GM23338 (cell line): ENCODE results near the gene PERP. TPM values are rescaled to one million over a fixed set of nuclear protein-coding genes. Genes with fewer than 3 reads are reported as not detected.

Source experiments
- ATAC-seq: fragments of 200-7000 bp; cut with Tn5 transposase; 3 replicates; pipeline ENCODE4 v1.9.1; 2020
- DNase-seq: peaks from one replicate; pipeline ENCODE4 v3.0.0-alpha.2; 2015; ENCODE audit warnings: low spot score
- H2AFZ ChIP-seq: fragments of 200-600 bp; sonication (generic); 2 replicates; pipeline ENCODE4 v1.8.0; 2016; ENCODE audit warnings: antibody characterized with exemption, mild to moderate bottlenecking, moderate library complexity
- H3F3A ChIP-seq: fragments of 200-600 bp; sonication (generic); replicated peaks from 2 replicates; pipeline ENCODE4 v1.8.0; 2017; ENCODE audit warnings: antibody characterized with exemption, mixed run types, low read depth
- H3K27ac ChIP-seq: fragments of 200-600 bp; sonication (generic); 2 replicates; pipeline ENCODE4 v1.6.1; 2016; ENCODE audit warnings: low read depth
- H3K27me3 ChIP-seq: fragments of 200-600 bp; sonication (generic); 2 replicates; pipeline ENCODE4 v1.8.0; 2016; ENCODE audit warnings: mild to moderate bottlenecking, mixed run types, moderate library complexity; ENCODE audit not compliant: insufficient read depth
- H3K36me3 ChIP-seq: fragments of 200-600 bp; sonication (generic); 2 replicates; pipeline ENCODE4 v1.8.0; 2016; ENCODE audit warnings: mild to moderate bottlenecking; ENCODE audit not compliant: insufficient read depth
- H3K4me1 ChIP-seq: fragments of 200-600 bp; sonication (generic); 2 replicates; pipeline ENCODE4 v1.8.0; 2016; ENCODE audit warnings: mild to moderate bottlenecking, moderate library complexity; ENCODE audit not compliant: insufficient read depth
- H3K4me2 ChIP-seq: fragments of 200-600 bp; sonication (generic); 2 replicates; pipeline ENCODE4 v1.7.1; 2017; ENCODE audit warnings: mixed run types
- H3K4me3 ChIP-seq: fragments of 200-600 bp; sonication (generic); 2 replicates; pipeline ENCODE4 v1.6.1; 2016; ENCODE audit warnings: mixed run types
- H3K79me2 ChIP-seq: fragments of 200-600 bp; sonication (generic); replicated peaks from 2 replicates; pipeline ENCODE4 v1.8.0; 2017; ENCODE audit warnings: mild to moderate bottlenecking; ENCODE audit not compliant: insufficient read depth
- H3K9me2 ChIP-seq: fragments of 200-600 bp; sonication (generic); 2 replicates; pipeline ENCODE4 v1.8.0; 2017; ENCODE audit not compliant: insufficient read depth
- H4K20me1 ChIP-seq: fragments of 200-600 bp; sonication (generic); replicated peaks from 2 replicates; pipeline ENCODE4 v1.8.0; 2017; ENCODE audit warnings: mild to moderate bottlenecking; ENCODE audit not compliant: insufficient read depth
- H3K27ac Mint-ChIP-seq: 2 replicates; pipeline ENCODE4 v1.8.0; 2020; ENCODE audit warnings: inconsistent platforms, mild to moderate bottlenecking, moderate library complexity, mixed read lengths
- H3K27me3 Mint-ChIP-seq: 3 replicates; pipeline ENCODE4 v1.8.0; 2022; ENCODE audit warnings: low read depth, mild to moderate bottlenecking, moderate library complexity, mixed read lengths, inconsistent platforms; ENCODE audit not compliant: insufficient read depth, poor library complexity
- H3K36me3 Mint-ChIP-seq: 3 replicates; pipeline ENCODE4 v1.8.0; 2021; ENCODE audit warnings: low read depth, mild to moderate bottlenecking, inconsistent platforms, moderate library complexity, mixed read lengths
- H3K4me1 Mint-ChIP-seq: 3 replicates; pipeline ENCODE4 v1.8.0; 2020; ENCODE audit warnings: mild to moderate bottlenecking, inconsistent platforms, mixed read lengths
- H3K4me3 Mint-ChIP-seq: 3 replicates; pipeline ENCODE4 v1.8.0; 2021; ENCODE audit warnings: moderate library complexity, mild to moderate bottlenecking, inconsistent platforms, mixed read lengths
- H3K9me3 Mint-ChIP-seq: 3 replicates; pipeline ENCODE4 v1.8.0; 2020; ENCODE audit warnings: moderate library complexity, mild to moderate bottlenecking, inconsistent platforms, mixed read lengths
- CREB1 ChIP-seq: fragments of 250-450 bp; sonication (Bioruptor Pico); IDR thresholded peaks from 2 replicates; pipeline ENCODE4 v1.5.0; 2020; ENCODE audit warnings: low read depth, mild to moderate bottlenecking, moderate library complexity
- EZH2 ChIP-seq: fragments of 200-600 bp; sonication (generic); IDR thresholded peaks from one replicate; pipeline ENCODE4 v1.8.0; 2017; ENCODE audit warnings: antibody characterized with exemption, mild to moderate bottlenecking, low read depth; ENCODE audit not compliant: unreplicated experiment
- EZH2phosphoT487 ChIP-seq: fragments of 200-600 bp; sonication (generic); IDR thresholded peaks from one replicate; pipeline ENCODE4 v1.8.1; 2018; ENCODE audit warnings: antibody characterized with exemption; ENCODE audit not compliant: unreplicated experiment
- JUNB ChIP-seq: IDR thresholded peaks from one replicate; pipeline ENCODE4 v1.6.1; 2016; ENCODE audit warnings: antibody characterized with exemption; ENCODE audit not compliant: unreplicated experiment
- POLR2AphosphoS5 ChIP-seq: IDR thresholded peaks from 2 replicates; pipeline ENCODE4 v1.6.1; 2016; ENCODE audit warnings: antibody characterized with exemption, low read depth
- STAT1 ChIP-seq: IDR thresholded peaks from one replicate; pipeline ENCODE4 v1.6.1; 2016; ENCODE audit warnings: antibody characterized with exemption; ENCODE audit not compliant: unreplicated experiment
- ZNF331 ChIP-seq: fragments of 250-450 bp; sonication (Bioruptor Pico); IDR thresholded peaks from 2 replicates; pipeline ENCODE4 v1.5.0; 2020; ENCODE audit warnings: low read depth, mild to moderate bottlenecking, moderate library complexity
- polyA plus RNA-seq: library from polyadenylated mRNA; unstranded; fragments of >200 nt; fragmentation: Nextera tagmentation; extraction: Ambion mirVana; gene quantifications from 2 replicates; pipeline ENCODE4 v1.2.1, GENCODE V29; 2016
- total RNA-seq: library from RNA; depleted of rRNA; stranded (reverse); fragments of >200 nt; shearing (Covaris generic); gene quantifications from 2 replicates; pipeline ENCODE4 v1.2.3, GENCODE V29; 2014
- TF ChIP-seq, protein P1 (sequence below): fragments of 250-450 bp; sonication (Bioruptor Pico); IDR thresholded peaks from 2 replicates; pipeline ENCODE4 v1.5.0; 2020; ENCODE audit warnings: mild to moderate bottlenecking, moderate library complexity
- TF ChIP-seq, protein P2 (sequence below): IDR thresholded peaks from one replicate; pipeline ENCODE4 v1.6.1; 2018; ENCODE audit warnings: antibody characterized with exemption; ENCODE audit not compliant: unreplicated experiment
- TF ChIP-seq, protein P3 (sequence below), 2 experiments: fragments of 200-600 bp in 1 of 2; sonication (generic) in 1 of 2; conservative IDR thresholded peaks; 2 replicates each; pipeline versions ENCODE4 v1.5.1 to v1.6.1; 2016 to 2017; ENCODE audit warnings: antibody characterized with exemption in 2 of 2, low read depth in 2 of 2, mild to moderate bottlenecking in 2 of 2, moderate library complexity in 1 of 2

Gene PERP
- total and polyA plus RNA-seq, 2 experiments from 2014 or later = 23.7 to 28.4 TPM

DNA sequence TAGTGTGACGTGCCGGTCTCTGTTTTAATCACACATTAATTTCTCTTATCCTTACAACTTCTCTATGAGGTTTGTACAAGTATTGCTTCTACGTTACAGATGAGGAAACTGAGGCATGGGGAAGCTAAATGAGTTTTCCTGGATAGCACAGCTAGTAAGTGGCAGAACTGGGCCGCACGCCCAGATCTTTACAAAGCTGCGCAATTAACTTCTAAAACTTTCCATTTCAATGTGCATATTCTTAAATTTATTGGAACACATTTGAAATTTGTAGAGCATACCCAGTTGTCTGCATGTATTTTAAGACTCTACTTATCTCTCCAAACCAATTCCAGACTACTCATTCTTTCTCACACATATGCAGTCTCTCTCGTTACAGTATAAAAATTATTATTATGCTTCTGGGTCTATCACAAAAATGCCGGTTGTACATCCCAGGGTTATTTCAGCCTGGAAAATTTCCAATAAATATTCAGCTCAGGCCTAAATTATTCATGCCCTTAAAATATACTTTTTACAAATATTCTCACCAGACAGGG is 10.2 kb upstream of the PERP start (continued):
- TF ChIP-seq, protein P1, sequence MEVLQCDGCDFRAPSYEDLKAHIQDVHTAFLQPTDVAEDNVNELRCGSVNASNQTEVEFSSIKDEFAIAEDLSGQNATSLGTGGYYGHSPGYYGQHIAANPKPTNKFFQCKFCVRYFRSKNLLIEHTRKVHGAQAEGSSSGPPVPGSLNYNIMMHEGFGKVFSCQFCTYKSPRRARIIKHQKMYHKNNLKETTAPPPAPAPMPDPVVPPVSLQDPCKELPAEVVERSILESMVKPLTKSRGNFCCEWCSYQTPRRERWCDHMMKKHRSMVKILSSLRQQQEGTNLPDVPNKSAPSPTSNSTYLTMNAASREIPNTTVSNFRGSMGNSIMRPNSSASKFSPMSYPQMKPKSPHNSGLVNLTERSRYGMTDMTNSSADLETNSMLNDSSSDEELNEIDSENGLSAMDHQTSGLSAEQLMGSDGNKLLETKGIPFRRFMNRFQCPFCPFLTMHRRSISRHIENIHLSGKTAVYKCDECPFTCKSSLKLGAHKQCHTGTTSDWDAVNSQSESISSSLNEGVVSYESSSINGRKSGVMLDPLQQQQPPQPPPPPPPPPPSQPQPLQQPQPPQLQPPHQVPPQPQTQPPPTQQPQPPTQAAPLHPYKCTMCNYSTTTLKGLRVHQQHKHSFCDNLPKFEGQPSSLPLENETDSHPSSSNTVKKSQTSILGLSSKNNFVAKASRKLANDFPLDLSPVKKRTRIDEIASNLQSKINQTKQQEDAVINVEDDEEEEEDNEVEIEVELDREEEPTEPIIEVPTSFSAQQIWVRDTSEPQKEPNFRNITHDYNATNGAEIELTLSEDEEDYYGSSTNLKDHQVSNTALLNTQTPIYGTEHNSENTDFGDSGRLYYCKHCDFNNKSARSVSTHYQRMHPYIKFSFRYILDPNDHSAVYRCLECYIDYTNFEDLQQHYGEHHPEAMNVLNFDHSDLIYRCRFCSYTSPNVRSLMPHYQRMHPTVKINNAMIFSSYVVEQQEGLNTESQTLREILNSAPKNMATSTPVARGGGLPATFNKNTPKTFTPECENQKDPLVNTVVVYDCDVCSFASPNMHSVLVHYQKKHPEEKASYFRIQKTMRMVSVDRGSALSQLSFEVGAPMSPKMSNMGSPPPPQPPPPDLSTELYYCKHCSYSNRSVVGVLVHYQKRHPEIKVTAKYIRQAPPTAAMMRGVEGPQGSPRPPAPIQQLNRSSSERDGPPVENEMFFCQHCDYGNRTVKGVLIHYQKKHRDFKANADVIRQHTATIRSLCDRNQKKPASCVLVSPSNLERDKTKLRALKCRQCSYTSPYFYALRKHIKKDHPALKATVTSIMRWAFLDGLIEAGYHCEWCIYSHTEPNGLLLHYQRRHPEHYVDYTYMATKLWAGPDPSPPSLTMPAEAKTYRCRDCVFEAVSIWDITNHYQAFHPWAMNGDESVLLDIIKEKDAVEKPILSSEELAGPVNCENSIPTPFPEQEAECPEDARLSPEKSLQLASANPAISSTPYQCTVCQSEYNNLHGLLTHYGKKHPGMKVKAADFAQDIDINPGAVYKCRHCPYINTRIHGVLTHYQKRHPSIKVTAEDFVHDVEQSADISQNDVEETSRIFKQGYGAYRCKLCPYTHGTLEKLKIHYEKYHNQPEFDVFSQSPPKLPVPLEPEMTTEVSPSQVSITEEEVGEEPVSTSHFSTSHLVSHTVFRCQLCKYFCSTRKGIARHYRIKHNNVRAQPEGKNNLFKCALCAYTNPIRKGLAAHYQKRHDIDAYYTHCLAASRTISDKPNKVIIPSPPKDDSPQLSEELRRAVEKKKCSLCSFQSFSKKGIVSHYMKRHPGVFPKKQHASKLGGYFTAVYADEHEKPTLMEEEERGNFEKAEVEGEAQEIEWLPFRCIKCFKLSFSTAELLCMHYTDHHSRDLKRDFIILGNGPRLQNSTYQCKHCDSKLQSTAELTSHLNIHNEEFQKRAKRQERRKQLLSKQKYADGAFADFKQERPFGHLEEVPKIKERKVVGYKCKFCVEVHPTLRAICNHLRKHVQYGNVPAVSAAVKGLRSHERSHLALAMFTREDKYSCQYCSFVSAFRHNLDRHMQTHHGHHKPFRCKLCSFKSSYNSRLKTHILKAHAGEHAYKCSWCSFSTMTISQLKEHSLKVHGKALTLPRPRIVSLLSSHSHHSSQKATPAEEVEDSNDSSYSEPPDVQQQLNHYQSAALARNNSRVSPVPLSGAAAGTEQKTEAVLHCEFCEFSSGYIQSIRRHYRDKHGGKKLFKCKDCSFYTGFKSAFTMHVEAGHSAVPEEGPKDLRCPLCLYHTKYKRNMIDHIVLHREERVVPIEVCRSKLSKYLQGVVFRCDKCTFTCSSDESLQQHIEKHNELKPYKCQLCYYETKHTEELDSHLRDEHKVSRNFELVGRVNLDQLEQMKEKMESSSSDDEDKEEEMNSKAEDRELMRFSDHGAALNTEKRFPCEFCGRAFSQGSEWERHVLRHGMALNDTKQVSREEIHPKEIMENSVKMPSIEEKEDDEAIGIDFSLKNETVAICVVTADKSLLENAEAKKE (CRISPR knock-in tag) = no peak
- no peak for TF ChIP-seq STAT1
- TF ChIP-seq, protein P2, sequence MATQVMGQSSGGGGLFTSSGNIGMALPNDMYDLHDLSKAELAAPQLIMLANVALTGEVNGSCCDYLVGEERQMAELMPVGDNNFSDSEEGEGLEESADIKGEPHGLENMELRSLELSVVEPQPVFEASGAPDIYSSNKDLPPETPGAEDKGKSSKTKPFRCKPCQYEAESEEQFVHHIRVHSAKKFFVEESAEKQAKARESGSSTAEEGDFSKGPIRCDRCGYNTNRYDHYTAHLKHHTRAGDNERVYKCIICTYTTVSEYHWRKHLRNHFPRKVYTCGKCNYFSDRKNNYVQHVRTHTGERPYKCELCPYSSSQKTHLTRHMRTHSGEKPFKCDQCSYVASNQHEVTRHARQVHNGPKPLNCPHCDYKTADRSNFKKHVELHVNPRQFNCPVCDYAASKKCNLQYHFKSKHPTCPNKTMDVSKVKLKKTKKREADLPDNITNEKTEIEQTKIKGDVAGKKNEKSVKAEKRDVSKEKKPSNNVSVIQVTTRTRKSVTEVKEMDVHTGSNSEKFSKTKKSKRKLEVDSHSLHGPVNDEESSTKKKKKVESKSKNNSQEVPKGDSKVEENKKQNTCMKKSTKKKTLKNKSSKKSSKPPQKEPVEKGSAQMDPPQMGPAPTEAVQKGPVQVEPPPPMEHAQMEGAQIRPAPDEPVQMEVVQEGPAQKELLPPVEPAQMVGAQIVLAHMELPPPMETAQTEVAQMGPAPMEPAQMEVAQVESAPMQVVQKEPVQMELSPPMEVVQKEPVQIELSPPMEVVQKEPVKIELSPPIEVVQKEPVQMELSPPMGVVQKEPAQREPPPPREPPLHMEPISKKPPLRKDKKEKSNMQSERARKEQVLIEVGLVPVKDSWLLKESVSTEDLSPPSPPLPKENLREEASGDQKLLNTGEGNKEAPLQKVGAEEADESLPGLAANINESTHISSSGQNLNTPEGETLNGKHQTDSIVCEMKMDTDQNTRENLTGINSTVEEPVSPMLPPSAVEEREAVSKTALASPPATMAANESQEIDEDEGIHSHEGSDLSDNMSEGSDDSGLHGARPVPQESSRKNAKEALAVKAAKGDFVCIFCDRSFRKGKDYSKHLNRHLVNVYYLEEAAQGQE = no peak

DNA sequence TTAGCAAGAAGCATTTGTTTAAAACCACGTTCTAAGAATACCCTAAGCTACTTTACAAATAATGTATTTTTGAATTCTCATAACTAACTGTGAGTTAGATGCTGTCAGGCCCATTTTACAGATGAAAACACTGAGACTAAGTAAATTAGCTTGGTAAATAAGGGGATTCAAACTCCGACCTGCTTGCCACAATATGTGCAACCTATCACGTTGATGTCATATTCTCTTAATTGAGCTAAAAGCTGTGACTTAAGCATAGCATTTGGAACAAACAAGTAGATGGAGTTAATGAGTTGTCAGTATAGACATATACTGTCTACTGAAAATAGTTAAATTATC is 9.4 kb upstream of the PERP start:
- Histone ChIP-seq H3K79me2 (no peaks in the 10 kb centered on the region), H2AFZ (no peak overlapping the region), H3K9me2 (no peaks in the 10 kb centered on the region), H3F3A (no peaks in the 10 kb centered on the region), H3K4me1 (no peaks in the 10 kb centered on the region), H3K4me2 (no peak overlapping the region), H3K36me3 (no peaks in the 10 kb centered on the region), H4K20me1 (no peaks in the 10 kb centered on the region), H3K4me3 (no peak overlapping the region), H3K27ac (no peak overlapping the region), H3K27me3 (no peaks in the 10 kb centered on the region)
- Mint-ChIP-seq H3K27ac (no peak overlapping the region), H3K4me3 (no peak overlapping the region), H3K36me3 (peaks cover 7% of the 10 kb centered on the region; the same call in 1 of the 3 replicates), H3K9me3 (peaks cover 8% of the 10 kb centered on the region), H3K27me3 (peaks cover 2% of the 10 kb centered on the region), H3K4me1 (peaks cover 9% of the 10 kb centered on the region)
- ATAC-seq (no peak), DNase-seq (no peak)
- TF ChIP-seq, protein P3, sequence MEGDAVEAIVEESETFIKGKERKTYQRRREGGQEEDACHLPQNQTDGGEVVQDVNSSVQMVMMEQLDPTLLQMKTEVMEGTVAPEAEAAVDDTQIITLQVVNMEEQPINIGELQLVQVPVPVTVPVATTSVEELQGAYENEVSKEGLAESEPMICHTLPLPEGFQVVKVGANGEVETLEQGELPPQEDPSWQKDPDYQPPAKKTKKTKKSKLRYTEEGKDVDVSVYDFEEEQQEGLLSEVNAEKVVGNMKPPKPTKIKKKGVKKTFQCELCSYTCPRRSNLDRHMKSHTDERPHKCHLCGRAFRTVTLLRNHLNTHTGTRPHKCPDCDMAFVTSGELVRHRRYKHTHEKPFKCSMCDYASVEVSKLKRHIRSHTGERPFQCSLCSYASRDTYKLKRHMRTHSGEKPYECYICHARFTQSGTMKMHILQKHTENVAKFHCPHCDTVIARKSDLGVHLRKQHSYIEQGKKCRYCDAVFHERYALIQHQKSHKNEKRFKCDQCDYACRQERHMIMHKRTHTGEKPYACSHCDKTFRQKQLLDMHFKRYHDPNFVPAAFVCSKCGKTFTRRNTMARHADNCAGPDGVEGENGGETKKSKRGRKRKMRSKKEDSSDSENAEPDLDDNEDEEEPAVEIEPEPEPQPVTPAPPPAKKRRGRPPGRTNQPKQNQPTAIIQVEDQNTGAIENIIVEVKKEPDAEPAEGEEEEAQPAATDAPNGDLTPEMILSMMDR (conservative IDR thresholded peaks at IDR 0.05; ENCODE audit: low read depth in 2 of 2) = no peak
- no peak for TF ChIP-seq ZNF331
- no peak for TF ChIP-seq EZH2
- no peak for TF ChIP-seq STAT1
- no peak for TF ChIP-seq POLR2AphosphoS5
- TF ChIP-seq CREB1 (CRISPR knock-in tag) = no peak
- no peak for TF ChIP-seq JUNB
- TF ChIP-seq, protein P2 = no peak
- no peak for TF ChIP-seq EZH2phosphoT487
